HG03520 (cell line): ENCODE results near the gene MDN1.
A peak's percentile ranks its signal among the peaks of the same experiment; 100 is the strongest.
"Not testable (repeated sequence)": the region's sequence is repeated elsewhere in the genome, so short reads cannot be mapped to it uniquely, and the experiment has no call there.

Experiments used
- ATAC-seq: cut with Tn5 transposase; IDR thresholded peaks from one replicate; pipeline ENCODE4 v1.9.1; 2021; ENCODE audit warnings: mild to moderate bottlenecking, moderate library complexity; ENCODE audit not compliant: unreplicated experiment

Gene MDN1

DNA sequence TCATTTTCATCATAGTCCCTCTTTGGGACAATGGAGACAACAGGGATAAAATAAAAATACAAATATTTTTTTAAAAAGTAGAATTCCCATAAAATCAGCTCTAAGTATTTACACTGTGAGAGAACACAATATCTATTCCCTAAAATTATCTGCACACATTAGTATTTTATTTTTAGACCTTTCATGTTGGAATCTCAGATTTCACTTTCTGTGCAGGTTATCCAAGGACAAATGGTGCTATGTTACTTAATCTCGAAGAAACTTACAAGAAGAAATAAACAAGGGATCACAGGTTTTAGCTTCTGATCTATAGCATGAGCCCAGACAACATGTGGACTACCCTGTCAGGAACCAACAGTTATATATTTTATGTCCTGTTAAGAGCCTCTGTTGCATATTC is 158.0 kb downstream of the MDN1 start:
- no peak for ATAC-seq

DNA sequence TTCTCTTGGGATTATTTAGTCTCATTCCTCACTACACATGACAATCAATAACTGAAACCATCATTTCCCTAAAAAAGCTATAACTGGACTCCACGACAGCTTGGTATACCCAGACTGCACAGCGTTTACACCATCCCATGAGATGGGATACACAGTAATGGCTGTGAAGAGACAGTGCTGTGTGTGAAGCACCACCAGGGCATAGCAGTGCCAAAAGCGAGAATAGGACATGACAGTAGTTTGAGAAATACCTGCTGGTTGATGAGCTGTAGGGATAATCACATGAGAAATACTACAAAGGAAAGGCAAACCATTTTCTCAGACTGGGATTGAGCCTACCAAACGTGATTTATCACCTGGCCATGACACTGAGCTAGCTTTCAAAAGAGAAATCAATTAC is 158.6 kb downstream of the MDN1 start:
- ATAC-seq: no peak

DNA sequence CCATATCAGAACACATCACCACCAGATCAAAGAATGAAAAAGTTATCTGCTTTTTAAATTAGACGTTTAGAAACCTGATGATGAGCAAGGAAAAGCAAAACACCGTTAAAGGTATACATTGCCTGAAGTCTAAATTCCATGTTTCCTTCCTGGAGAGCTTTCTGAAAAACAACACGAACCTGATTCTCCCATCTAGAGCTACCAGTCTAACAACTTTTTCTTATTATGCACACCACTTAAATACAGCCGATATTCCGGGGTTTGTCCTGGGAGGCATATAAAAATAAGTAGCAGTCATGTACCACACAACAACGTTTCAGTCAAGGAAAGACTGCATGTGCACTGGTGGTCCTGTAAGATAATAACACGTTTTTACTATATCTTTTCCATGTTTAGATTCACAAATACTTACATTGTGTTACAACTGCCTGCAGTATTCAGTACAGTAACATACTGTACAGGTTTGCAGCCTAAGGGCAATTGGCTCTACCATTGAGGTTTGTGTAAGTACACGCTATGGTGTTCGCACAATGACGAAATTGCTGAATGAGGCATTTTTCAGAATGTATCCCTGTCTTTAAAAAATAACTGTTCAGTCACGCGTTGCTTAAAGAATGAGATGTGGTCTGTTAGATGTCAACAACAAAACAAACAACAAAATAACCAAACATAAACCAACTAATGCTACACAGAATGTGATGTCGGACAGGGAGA is 162.0 kb downstream of the MDN1 start:
- no peak for ATAC-seq

DNA sequence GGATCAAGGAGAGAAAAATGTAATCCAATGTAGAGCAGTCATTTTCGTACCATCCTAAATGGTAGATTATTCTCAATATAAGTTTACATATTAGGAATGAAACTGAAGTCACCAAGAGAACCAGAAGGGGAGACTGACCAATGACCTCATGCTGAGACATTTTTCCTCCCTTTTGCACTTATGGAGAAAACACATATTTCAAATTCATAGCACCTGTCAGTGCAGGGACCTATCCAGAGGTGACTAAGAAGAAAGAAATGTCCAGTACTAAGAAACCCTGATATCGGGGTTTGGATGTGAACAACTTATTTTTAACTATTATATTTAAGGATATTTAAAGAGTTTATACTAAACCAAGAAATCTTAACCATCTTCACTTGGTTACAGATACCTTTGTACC is 164.5 kb downstream of the MDN1 start:
- ATAC-seq: no peak

DNA sequence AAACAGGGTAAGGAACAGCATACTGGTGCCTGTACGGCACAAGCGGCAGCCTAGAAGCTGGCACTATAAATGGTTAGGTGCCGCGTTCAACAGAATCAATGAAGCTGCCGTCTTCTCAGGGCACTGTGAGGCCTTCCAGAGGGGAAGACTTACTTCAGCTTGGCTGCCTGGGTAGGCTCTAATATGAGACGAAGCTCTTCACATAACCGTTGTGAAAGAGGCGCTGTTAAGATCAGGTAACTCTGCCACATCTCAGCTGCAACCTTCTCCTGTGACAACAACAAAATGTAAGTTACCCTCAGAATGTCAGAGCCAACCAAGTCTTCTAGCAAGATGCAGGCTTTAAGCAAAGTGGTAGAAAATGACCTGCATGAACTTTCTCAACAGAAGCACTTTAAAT is 169.0 kb downstream of the MDN1 start:
- no peak for ATAC-seq

DNA sequence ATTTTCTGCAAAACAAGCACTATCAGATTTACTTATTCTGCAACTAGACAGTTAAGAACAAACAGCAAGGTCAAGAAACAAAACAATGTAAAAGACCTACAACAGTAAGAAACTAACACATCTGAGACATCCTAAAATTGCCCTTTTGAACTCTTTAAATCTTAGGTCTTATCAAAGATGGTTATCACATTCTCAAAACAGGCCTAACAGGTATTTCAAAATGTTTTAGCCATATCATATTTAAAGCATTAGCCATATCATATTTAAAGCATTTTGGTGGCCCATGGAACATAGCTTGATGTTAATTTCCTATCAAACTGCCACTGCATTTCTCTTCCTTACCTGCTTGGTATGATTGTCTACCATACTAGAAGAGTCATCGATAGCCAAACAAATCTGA is 169.9 kb downstream of the MDN1 start:
- ATAC-seq: no peak

DNA sequence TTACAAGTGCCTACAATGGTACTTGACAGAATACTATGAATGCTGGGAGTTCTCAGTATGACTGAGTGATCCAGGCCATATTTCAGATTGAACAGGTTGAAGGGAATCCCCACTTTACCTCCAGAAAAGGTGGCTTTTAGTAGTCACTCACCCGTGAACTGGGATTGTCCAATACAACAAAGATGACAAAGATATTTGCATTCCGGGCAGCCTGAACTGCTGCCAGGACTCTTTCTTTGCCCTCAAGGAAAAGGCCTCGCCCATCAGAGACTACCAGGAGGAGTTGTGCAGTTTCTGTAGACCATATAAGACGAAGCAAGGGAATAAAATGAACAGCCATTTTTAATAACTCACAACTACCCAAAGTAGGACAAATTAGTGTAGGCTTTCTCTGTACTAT is 174.7 kb downstream of the MDN1 start:
- ATAC-seq: no peak

DNA sequence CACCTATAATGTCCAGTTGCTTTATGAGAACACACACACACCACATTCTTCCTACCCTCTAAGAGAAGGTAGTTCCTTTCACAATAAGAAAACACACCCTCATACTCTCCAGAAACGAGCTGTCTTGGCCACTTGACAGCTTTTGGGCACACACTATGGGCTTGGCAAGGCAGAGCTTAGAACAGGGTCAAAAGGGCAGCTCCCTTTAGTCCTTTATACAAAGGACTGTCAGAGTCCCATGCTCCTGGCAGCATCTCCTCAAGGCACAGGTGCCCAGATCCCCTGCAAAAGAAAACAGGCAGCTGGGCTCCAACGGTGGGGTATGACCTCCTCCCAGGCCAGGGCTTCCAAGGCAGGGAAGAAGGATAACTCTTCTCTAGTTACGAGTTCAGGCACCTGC is 176.2 kb downstream of the MDN1 start:
- no peak for ATAC-seq

DNA sequence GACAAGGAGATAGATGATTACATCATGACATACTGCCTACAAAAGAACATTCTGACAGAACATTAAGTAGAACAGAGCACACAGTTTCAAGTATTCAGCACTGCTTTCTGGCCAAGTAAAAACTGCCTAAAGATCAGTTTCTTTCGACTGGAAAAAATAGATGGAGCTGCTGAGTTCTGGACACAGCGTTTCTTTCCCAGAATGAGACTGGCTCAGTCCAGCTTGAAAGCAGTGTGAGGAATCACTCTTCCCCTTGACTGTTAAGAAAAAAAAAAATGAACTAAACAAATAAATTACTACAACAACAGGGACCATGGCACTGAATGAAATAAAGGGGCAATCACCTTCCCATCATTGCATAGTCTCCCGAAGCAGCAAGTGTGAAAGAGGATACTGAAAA is 176.6 kb downstream of the MDN1 start:
- no peak for ATAC-seq

DNA sequence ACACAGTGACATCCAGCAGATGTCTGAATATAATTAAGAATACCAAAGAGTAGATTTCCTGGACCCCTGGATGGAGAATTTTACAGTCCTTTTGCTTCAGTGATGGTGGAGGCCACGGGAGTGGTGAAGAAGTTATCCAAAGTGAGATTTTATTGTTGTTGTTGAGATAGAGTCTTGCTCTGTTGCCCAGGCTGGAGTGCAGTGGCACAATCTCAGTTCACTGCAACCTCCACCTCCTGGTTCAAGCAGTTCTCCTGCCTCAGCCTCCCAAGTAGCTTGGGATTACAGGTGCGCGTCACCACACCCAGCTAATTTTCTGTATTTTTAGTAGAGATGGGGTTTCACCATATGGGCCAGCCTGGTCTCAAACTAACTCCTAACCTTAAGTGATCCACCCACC is 178.0 kb downstream of the MDN1 start:
- not testable (repeated sequence) for ATAC-seq

DNA sequence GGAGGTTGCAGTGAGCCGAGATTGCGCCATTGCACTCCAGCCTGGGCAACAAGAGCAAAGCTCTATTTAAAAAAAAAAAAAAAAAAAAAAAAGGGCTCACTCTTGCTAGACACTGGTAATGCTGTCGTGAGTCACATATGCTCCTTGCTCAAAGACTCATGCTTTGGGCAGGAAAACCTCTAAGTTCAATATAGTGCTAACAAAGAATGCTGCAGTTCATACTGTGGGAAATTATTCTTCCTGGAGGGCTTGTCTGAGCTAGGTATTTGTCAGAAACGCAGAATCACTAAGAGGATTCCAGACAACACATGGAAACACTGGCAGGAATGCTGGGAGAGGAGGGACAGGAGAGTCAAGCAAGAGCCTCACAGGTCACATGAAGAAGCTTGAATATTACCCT is 178.8 kb downstream of the MDN1 start:
- no peak for ATAC-seq

DNA sequence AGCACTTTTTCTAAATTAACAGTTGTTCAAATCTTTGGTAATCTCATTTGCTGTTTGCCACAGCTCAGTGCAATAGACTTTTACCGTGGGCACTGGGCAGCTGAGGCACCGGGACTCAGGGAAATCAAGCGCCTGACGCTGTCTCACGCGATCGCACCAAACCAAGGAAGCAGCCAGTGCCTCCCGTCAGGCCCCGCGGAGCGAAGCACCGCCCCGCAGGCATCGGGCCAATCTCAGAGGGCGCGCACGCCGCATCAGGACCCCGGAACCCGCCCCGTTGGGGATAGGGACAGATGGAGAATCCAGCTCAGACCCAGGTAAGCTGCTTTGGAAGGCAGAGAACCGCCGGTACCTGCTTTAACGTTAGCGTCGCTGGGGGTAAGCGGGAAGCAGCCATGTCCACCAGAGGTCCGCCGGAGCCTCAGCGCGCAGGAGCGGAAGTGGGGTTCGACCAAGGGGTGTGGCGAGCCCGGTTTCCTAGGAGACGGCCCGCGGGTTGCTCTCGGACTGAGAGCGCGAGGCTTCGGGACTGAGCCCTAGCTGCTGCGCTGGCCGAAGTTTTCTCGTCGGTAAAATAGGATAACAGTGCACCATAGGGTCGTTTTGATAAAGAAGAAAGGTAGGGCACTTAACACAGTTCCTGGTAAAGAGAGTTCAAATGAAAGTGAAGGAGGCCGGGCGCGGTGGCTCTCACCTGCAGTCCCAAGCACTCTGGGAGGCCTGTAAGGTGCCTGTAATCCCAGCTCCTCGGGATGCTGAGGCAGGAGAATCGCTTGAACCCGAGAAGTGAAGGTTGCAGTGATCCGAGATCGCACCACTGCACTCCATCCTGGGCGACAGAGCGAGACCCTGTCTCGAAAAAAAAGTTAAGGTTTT is 181.0 kb downstream of the MDN1 start, which contains the start of gene LYRM2:
Gene LYRM2 (minus strand): TSS at position 428 of the 876 bp plus-strand sequence. CDS start 31 bp downstream, at position 397.
- ATAC-seq: peak; percentile 97

DNA sequence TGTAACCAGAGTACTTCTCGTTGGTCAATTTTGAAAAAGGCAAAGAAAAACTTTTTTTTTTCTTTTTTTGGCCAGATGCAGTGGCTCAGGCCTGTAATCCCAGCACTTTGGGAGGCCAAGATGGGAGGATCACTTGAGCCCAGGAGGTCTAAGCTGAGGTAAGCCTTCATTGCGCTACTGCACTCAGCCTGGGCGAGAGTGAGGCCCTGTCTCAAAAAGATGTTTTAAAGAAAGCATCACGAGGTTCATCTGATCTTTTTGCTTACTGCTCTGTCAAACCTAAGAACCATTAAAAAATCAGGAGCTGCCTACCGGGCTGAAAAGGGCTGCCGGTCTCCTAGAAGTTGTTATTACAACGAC is 181.7 kb downstream of the MDN1 start:
- ATAC-seq: no peak

DNA sequence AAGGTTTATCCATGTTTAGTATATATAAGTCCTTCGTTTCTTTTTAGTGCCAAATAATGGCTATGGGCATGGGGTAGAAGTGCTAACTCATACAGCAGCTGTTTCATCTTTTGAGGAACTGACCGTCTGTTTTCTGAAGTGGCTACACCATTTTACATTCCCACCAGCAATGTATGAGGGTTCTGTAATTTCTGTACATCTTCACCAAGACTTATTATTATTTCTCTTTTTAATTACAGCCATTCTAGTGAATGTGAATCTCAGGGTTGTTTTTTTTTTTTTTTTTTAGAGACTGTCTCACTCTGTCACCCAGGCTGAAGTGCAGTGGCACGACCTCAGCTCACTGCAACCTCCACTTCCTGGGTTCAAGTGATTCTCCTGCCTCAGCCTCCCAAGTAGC is 183.2 kb downstream of the MDN1 start:
- ATAC-seq: not testable (repeated sequence)

DNA sequence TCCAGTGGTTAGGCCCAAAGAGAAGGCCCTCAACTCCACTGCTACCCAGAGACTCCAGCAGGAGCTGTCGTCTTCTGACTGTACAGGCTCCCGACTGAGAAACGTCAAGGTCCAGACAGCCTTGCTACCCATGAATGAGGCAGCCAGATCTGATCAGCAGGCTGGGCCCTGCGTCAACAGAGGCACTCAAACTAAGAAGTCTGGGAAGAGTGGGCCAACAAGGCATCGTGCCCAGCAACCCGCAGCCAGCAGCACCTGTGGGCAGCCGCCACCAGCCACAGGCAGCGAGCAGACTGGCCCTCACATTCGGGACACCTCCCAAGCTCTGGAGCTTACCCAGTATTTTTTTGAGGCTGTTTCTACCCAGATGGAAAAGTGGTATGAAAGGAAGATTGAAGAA is 189.1 kb downstream of the MDN1 start:
- ATAC-seq: no peak

DNA sequence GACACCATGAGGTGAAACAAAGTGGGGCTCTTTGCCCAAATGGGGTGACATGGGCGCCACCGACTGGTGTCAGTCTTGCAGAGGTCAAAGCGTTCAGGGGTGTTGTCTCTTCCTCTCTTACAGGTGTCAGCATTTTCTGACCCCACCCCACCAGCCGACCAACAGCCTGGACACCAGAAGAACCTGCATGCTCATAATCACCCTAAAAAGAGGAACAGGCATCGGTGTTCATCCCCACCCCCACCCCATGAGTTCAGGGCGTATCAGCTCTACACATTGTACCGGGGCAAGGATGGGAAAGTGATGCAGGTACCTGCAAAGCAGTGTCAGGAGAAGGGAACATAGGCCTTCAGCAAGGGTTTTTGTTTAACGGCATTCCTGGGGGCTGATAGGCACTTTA is 195.8 kb downstream of the MDN1 start:
- ATAC-seq: no peak

DNA sequence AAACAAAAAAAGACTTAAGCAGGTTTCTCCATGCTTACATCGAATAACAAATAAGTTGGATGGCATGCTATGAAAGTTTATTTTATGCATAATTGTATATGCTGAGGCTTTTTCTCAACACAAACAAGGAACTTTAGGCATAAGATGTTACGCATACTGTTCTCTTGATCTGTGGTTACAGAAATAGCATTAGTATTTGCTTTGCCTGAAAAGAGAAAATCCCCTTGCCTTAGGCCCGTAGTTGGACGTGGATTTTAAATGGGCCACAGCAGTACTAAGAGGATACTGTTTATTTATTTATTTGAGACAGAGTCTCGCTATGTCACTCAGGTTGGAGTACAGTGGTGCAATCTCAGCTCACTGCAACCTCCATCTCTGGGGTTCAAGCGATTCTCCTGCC is 200.0 kb downstream of the MDN1 start:
- no peak for ATAC-seq

DNA sequence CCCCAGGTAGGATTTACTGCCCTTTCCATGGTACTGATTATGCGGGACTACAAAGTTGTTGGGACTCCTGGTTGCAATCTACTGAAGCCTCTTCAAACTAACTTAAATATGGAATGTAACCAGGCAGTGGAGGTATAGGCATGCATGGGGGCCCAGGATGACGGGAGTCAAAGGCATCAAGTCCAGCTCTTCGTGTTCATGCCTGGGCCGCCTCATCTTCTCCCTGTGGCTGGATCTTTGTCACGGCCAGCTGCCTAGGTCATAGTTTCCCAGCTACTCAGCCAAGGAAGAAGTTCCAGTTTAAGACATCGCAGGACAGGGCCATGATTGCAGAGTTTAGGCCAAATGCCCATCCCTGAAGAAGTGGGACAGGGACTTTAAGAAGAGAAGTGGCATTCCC is 201.6 kb downstream of the MDN1 start:
- no peak for ATAC-seq

DNA sequence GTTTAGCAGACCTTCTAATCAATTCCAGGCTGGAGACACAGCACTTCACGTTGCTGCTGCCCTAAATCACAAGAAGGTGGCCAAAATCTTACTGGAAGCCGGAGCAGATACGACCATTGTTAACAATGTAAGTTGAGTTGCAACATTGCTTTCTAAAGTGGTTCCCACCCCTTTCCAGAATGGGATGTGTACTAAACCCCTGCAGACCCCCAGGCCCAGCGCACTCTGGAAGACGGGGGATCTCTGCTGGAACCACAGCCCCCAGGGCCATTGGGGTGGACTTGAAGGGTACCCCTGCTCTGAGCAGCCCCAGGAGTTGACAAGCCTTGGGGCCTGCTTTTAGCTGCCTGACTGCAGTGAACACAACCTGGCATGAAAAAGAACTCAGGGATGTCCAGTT is 203.1 kb downstream of the MDN1 start:
- no peak for ATAC-seq

DNA sequence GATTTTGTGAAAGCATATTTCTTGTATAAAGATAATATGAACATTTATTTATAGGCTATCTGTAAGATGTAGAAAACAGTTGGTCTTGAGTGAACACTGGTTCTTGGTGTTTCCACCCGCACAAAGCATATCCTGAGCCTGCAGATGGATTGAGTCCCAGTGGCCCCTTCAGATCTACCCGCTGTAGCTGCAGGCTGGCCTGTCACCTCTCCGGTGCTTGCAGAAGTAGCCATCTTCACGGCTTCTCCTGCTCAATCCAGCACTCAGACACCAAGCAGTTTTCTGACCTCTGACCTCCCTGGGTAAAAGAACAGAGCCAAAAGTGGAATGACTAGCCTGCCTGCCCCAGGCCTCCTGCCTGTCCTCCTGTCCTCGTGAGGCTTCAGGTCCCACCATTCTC is 203.7 kb downstream of the MDN1 start:
- ATAC-seq: no peak

DNA sequence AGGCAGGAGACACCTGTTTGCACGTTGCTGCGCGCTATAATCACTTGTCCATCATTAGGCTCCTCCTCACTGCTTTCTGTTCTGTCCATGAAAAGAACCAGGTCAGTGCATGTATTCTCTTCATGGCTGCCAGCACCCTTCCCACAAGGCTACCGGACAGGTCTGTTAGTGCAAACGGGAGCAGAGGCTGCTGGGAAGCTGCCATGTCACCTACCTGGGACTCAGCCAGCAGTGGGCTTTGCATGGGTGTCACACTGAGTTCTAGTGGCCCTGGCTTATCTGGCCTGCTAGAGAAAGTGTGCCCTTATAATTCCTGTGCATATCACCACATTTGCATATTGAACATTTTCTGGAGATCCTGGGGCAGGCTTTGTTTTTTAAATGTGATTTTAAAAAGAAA is 205.8 kb downstream of the MDN1 start:
- no peak for ATAC-seq

DNA sequence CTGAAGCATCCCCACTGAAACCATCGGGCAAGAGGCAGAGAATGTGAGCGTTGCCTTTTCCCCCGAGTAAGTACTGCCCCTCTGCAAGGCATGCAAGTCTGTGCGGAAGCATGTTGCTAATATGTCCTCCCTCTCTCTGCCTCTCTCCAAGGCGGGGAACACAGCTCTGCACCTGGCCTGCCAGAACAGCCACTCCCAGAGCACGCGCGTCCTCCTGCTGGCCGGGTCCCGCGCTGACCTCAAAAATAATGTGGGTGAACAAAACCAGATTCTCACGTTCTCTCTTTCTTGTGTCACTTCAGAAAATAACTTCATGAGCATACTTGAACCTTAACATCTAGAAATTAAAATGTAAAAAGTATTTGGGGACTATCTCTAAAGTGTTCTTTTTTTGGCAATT is 207.5 kb downstream of the MDN1 start:
- no peak for ATAC-seq
